Tibial artery (tissue), 4 donors: ENCODE measurements around the gene TSPO2.

Experiments
- DNase-seq, 2 donors: peaks; one replicate each; pipeline ENCODE4 v3.0.0-alpha.2; 2019
- H3K27ac ChIP-seq, 2 donors: fragments of 200-600 bp; sonication (generic) in 1 of 2; 1 replicate in 1 of 2; 2 replicates in 1 of 2; pipeline ENCODE4 v1.5.1; 2018 to 2019; ENCODE audit warnings: mild to moderate bottlenecking in 1 of 2
- H3K27me3 ChIP-seq, 2 donors: fragments of 200-600 bp; sonication (generic) in 1 of 2; one replicate each; pipeline versions ENCODE4 v1.5.1 to v1.6.0; 2016 to 2019
- H3K36me3 ChIP-seq, 3 donors: fragments of 200-600 bp; sonication (generic) in 2 of 3; one replicate each; pipeline ENCODE4 v1.5.1; 2016 to 2019; ENCODE audit warnings: mild to moderate bottlenecking in 2 of 3
- H3K4me1 ChIP-seq, 4 donors: fragments of 200-600 bp; sonication (generic) in 2 of 4; 1 replicate in 3 of 4; 2 replicates in 1 of 4; pipeline ENCODE4 v1.5.1; 2016 to 2019
- H3K4me3 ChIP-seq, 2 donors: fragments of 200-600 bp; sonication (generic) in 1 of 2; 1 replicate in 1 of 2; 2 replicates in 1 of 2; pipeline ENCODE4 v1.5.1; 2018 to 2019; ENCODE audit warnings: mild to moderate bottlenecking in 2 of 2
- H3K9me3 ChIP-seq, 3 donors: fragments of 200-600 bp; sonication (generic) in 1 of 3; one replicate each; pipeline ENCODE4 v1.5.1; 2016 to 2019
- intact Hi-C: fragments of 100-400 bp; cut with DNase I; formaldehyde crosslinking; loops from one replicate; pipeline ENCODE4 v1.15.0; 2023; ENCODE audit warnings: low total_unique reads
- TF ChIP-seq, protein P1 (sequence below), 2 experiments: fragments of 200-600 bp in 1 of 2; fragments of 450-650 bp in 1 of 2; IDR thresholded peaks; one replicate each; pipeline ENCODE4 v1.5.1; 2017 to 2019; ENCODE audit warnings: antibody characterized with exemption in 2 of 2, mild to moderate bottlenecking in 1 of 2, moderate library complexity in 1 of 2

TSPO2 gene

GRCh38 chr6:41042226-41043055 lies at the start of gene TSPO2:
Gene TSPO2 (plus strand): TSS chr6:41042467. CDS start chr6:41042986, 519 bp downstream.
- intact Hi-C loops = loop anchor here (10.0 kb wide), 1 partner anchor 1058 kb away; no protein-coding TSS in a partner anchor

GRCh38 chr6:40992746-40993145 lies 49.5 kb upstream of the TSPO2 start:
- Histone ChIP-seq H3K4me1 (no peaks in the 10 kb centered on the region), H3K36me3 (no peaks in the 10 kb centered on the region), H3K27me3 (peaks cover 0 to 4% of the 10 kb centered on the region in 2 donors), H3K27ac (no peak overlapping the region), H3K9me3 (no peaks in the 10 kb centered on the region), H3K4me3 (no peak overlapping the region)
- no peak for DNase-seq
- intact Hi-C loops = no loop called here
- TF ChIP-seq, protein P1, sequence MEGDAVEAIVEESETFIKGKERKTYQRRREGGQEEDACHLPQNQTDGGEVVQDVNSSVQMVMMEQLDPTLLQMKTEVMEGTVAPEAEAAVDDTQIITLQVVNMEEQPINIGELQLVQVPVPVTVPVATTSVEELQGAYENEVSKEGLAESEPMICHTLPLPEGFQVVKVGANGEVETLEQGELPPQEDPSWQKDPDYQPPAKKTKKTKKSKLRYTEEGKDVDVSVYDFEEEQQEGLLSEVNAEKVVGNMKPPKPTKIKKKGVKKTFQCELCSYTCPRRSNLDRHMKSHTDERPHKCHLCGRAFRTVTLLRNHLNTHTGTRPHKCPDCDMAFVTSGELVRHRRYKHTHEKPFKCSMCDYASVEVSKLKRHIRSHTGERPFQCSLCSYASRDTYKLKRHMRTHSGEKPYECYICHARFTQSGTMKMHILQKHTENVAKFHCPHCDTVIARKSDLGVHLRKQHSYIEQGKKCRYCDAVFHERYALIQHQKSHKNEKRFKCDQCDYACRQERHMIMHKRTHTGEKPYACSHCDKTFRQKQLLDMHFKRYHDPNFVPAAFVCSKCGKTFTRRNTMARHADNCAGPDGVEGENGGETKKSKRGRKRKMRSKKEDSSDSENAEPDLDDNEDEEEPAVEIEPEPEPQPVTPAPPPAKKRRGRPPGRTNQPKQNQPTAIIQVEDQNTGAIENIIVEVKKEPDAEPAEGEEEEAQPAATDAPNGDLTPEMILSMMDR (IDR thresholded peaks at IDR 0.05) = no peak

More at GRCh38 chr6:41042226-41043055, at the start of gene TSPO2:
- Histone ChIP-seq H3K27ac (no peak within 1 kb of the TSS), H3K4me1 (no peaks in the 10 kb centered on the region), H3K27me3 (no peaks in the 10 kb centered on the region), H3K9me3 (no peaks in the 10 kb centered on the region), H3K36me3 (no peaks in the 10 kb centered on the region), H3K4me3 (no peak within 1 kb of the TSS)
- no peak for DNase-seq
- TF ChIP-seq, protein P1 (IDR thresholded peaks at IDR 0.05) = no peak

DNA sequence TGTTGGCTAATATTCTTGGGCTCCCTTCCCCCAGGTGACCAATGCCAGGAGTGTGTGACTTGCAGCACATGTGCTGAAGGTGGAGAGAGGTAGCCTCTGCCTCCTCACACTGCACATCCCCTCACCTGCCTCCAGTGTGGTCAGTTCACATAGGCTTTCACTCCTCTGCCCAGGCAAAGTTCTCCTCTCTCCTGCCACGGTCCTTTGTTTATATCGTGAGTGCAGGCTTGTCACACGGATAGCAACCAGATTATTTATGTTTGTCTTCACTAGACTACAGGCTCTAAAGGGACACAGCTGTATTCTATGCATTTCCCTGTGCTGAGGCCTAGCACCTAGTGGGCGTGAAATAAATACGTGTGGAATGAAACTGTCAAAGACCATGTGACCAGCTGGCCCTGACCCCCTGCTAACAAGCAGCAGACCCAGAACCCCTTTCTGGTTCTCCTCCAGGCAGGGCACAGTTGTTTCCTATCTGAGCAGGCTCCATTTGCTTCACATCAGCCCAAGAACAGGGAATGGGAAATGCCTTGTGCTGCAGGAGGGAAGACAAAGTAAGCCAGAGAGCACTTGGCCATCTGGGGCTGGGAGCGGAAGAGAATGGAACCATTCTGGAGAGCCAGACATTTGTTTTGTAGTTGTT lies 45.6 kb upstream of the TSPO2 start:
- DNase-seq = no peak
- H3K4me3 ChIP-seq = no peak overlapping the region
- no peaks in the 10 kb centered on the region for H3K27me3 ChIP-seq
- H3K9me3 ChIP-seq = no peaks in the 10 kb centered on the region
- no peaks in the 10 kb centered on the region for H3K4me1 ChIP-seq
- TF ChIP-seq, protein P1 (IDR thresholded peaks at IDR 0.05) = no peak
- intact Hi-C loops = no loop called here
- no peak overlapping the region for H3K27ac ChIP-seq
- no peaks in the 10 kb centered on the region for H3K36me3 ChIP-seq

DNA sequence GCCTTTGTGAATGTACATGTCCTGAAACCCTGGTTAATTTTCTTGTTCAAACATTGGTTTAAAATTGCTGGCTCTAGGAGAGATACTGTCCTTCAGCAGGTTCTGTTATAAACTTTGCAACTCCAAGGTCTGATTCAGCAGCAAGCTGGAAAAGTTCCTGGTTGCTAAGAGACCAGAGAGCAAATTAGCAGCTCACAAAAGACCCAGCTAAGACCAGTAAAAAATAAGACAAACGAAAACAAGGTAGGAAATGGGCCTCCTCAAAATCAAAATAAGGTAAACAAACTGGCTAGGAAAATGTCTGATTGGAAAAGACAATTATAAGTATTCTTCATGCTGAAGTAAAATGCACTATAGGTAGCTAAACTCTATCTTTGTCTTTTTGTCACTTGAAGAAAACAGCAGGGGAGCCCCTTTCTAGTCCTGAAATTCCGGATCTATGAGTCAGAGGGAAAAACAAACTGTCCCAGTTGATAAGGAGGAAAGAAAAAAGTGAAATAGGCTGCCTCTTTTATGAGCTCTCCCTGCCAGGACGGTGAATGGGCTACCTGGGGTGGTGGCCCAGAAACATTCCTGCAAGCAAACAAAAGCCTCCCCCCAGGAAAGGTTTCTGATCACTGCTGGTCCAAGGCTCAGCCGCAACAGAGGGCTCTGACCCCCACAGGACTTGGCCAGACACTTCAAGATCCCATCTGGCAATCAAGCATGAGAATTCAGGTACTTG lies 44.9 kb upstream of the TSPO2 start:
- no peak for DNase-seq
- H3K4me1 ChIP-seq = no peaks in the 10 kb centered on the region
- H3K27me3 ChIP-seq = no peaks in the 10 kb centered on the region
- no peak overlapping the region for H3K27ac ChIP-seq
- no peaks in the 10 kb centered on the region for H3K36me3 ChIP-seq
- intact Hi-C loops = no loop called here
- TF ChIP-seq, protein P1 (IDR thresholded peaks at IDR 0.05) = no peak
- H3K4me3 ChIP-seq = no peak overlapping the region
- no peaks in the 10 kb centered on the region for H3K9me3 ChIP-seq

GRCh38 chr6:40998661-40999060 lies 43.6 kb upstream of the TSPO2 start:
- Histone ChIP-seq H3K27me3 (peaks cover 0 to 7% of the 10 kb centered on the region in 2 donors), H3K27ac (no peak overlapping the region), H3K4me1 (no peaks in the 10 kb centered on the region), H3K4me3 (no peak overlapping the region), H3K36me3 (no peaks in the 10 kb centered on the region), H3K9me3 (no peaks in the 10 kb centered on the region)
- TF ChIP-seq, protein P1 (IDR thresholded peaks at IDR 0.05) = no peak
- intact Hi-C loops = no loop called here
- no peak for DNase-seq
